OCI-M2 (cell line): ENCODE data around the gene KLHL6.
A peak's percentile ranks its signal among the peaks of the same experiment; 100 is the strongest.
"Not testable (repeated sequence)": the region's sequence is repeated elsewhere in the genome, so short reads cannot be mapped to it uniquely, and the experiment has no call there.

Experiments used
- DNase-seq: peaks from one replicate; lab custom pipeline; 2025; ENCODE audit not compliant: unreplicated experiment; lab: John Stamatoyannopoulos, UW

The KLHL6 gene

GRCh38 chr3:183555541-183556081, at the start of gene KLHL6:
Gene KLHL6 (minus strand): TSS chr3:183555706. CDS start chr3:183555653, 53 bp downstream.
- peak; percentile 45 for DNase-seq

GRCh38 chr3:183597959-183598358, 42.5 kb upstream of the KLHL6 start:
- DNase-seq = no peak

DNA sequence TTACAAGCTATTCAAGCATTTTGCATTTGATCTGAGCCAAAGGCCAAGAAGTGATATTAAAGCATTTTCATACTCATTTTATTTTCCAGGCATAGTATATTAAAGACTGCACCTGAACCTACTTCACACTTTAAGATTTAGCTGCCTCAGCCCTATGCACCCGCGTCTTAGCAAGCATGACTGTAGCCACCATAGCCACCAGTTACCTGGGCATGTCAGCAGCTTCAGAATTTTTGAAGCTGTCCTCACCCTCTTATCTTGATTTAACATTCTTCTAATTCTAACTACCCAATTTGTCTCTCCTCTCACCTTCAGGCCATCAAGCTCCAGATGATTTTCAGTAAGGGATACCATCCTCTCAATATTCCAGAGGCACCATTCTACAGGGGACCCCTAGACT, 39.1 kb upstream of the KLHL6 start:
- no peak for DNase-seq

DNA sequence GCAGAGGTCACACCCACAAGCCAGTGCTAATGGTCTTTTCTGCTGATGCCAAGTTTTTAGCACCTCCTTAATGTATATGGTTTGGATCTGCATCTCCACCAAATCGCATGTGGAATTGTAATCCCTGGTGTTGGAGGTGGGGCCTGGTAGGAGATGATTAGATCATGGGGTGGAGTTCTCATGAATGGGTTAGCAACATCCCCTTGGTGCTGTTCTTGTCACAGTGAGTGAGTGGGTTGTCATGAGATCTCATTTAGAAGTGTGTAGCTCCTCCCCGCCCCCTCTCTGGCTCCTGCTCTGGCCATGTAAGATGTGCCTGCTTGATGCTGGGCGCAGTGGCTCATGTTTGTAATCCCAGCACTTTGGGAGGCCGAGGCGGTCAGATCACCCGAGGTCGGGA, 37.3 kb upstream of the KLHL6 start:
- DNase-seq = no peak

GRCh38 chr3:183591881-183592521, 36.5 kb upstream of the KLHL6 start:
- no peak for DNase-seq

GRCh38 chr3:183590442-183590841, 34.9 kb upstream of the KLHL6 start:
- DNase-seq = no peak

DNA sequence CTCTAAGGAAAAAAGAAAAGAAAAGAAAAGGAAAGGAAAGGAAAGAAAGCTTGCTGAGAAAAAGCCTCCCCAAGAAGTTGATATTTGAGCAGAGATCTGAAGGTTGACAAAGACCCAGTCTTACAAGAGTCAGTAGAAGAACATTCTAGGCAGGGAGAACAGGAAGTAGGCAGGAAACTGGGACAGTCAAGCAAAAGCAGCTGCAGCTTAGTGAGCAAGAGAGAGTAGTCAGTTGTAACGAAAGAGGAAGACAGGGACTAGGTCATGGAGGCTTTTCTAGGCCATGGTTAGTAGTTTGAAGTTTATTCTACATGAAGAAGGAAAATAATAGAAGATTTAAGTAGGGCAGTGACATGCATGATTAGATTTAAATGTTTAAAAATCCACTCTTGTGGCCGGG, 31.8 kb upstream of the KLHL6 start:
- no peak for DNase-seq

- no peak for DNase-seq
Observed at GRCh38 chr3:183586477-183586876, 31.0 kb upstream of the KLHL6 start.

DNA sequence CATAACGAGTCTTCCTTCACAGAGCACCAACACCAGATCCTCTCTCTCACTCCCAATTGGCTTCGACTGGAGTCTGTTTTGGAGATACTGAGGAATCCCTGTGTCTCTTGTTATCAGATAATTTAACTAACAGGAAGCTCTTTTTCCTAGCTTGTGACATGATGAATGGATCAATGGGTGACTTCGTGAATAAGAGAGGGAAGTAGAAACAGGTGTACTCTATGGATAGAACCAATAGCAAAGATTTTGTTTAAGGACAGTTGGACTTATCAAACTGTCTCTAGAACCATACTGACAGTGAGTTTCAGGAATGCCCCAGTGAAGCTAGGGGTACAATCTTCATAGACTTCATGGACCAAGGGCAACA, 29.4 kb upstream of the KLHL6 start:
- no peak for DNase-seq

GRCh38 chr3:183584246-183584913, 28.9 kb upstream of the KLHL6 start:
- DNase-seq = no peak

GRCh38 chr3:183583331-183584245, 28.1 kb upstream of the KLHL6 start:
- DNase-seq = no peak

- no peak for DNase-seq
Observed at GRCh38 chr3:183582161-183582560, 26.7 kb upstream of the KLHL6 start.

- DNase-seq = no peak
Observed at GRCh38 chr3:183581496-183582155, 26.1 kb upstream of the KLHL6 start.

GRCh38 chr3:183579967-183580900, 24.7 kb upstream of the KLHL6 start:
- DNase-seq = no peak

DNA sequence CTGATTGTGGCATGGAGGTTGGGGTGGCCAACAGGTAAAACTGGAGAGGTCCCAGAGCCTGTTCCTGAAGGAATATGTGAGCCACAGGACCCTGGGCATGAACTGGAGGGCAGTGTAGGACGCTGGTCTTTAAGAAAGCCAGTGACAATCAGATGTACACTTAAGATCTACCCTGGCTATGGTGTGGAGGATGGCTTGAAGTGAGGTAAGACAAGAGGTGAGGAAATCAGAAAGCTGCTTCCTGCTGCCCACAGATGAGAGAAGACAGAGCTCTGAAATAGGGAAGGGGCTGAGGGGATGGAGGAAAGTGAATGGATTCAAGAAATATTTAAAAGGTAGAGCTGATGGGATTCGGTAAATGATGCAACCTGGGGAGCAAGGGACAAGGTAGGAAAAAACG, 22.7 kb upstream of the KLHL6 start:
- DNase-seq = no peak

DNA sequence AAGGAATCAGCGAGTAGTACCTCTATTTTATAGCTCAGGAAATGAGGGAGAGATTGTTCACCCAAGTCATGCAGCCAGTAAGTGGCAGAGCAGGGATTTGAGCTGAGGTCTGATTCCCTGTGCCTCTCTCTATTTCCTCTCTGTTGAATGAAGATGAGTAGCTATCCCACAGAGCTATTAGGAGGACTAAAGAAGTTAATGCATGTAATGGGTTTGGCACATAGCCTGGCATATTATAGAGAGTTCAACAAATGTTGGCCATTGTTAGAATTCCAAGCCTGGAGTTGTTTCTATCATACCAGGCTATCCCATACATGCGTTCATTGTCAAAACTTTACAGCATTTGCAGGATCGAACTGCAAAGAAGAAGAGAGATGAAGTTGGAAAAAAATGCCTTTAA, 21.8 kb upstream of the KLHL6 start:
- DNase-seq = no peak

GRCh38 chr3:183576487-183577107, 21.1 kb upstream of the KLHL6 start:
- no peak for DNase-seq

- no peak for DNase-seq
Observed at GRCh38 chr3:183572935-183573334, 17.4 kb upstream of the KLHL6 start.

- not testable (repeated sequence) for DNase-seq
Observed at GRCh38 chr3:183570191-183570590, 14.7 kb upstream of the KLHL6 start.

GRCh38 chr3:183566880-183567279, 11.4 kb upstream of the KLHL6 start:
- no peak for DNase-seq
